Esophagus muscularis mucosa (tissue), 4 donors: Measurements from ENCODE around the gene MGAT4A.

Experiments used
- EP300 ChIP-seq: sonication (generic); formaldehyde crosslinking; IDR thresholded peaks from one replicate; pipeline ENCODE4 v1.6.1; 2017; ENCODE audit warnings: antibody characterized with exemption
- POLR2A ChIP-seq: fragments of 450-650 bp; IDR thresholded peaks from one replicate; pipeline ENCODE4 v1.6.1; 2017; ENCODE audit warnings: antibody characterized with exemption, moderate library complexity, mild to moderate bottlenecking, low read depth
- POLR2AphosphoS5 ChIP-seq, 2 donors: sonication (generic); formaldehyde crosslinking; IDR thresholded peaks; one replicate each; pipeline ENCODE4 v1.6.1; 2017; ENCODE audit warnings: antibody characterized with exemption in 2 of 2
- TF ChIP-seq, protein P1 (sequence below), 3 experiments: fragments of 200-600 bp in 2 of 3; fragments of 450-650 bp in 1 of 3; sonication (generic) in 2 of 3; IDR thresholded peaks; one replicate each; pipeline ENCODE4 v1.5.1; 2017 to 2019; ENCODE audit warnings: antibody characterized with exemption in 3 of 3, mild to moderate bottlenecking in 2 of 3, moderate library complexity in 1 of 3

DNA sequence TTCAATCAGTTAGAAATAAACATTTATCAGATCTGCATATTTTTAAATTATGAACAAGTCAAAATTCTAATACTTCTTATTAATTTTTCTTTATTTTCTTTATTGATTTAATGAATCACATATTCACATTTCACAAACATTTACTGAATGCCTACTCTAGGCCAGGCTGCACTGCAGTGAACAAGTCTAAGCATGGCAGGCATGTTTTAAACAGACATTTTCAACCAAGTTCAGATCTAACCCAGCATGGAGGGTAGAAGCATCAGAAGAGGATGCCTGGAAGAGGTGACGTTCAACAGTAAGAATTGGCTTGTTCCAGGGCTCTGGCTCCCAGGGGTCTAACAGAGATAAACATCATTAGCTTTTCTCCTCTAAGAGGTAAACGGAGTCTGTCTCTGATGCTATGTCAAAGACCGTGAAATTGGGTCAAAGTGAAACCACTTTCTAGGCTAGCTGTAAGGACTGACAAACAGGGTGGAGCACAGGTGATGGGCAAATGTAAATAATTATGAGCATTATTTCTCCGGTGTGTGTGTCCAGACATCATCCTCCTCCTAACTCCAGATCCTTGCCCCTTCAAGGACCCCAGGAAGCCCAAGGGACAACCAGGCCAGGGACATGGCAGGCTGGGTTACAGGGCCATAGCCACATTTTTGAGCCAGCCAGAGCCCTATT is 72.0 kb downstream of the MGAT4A start:
- TF ChIP-seq POLR2AphosphoS5 (IDR thresholded peaks at IDR 0.05) (no peak), POLR2A (no peak), EP300 (no peak)
- TF ChIP-seq, protein P1, sequence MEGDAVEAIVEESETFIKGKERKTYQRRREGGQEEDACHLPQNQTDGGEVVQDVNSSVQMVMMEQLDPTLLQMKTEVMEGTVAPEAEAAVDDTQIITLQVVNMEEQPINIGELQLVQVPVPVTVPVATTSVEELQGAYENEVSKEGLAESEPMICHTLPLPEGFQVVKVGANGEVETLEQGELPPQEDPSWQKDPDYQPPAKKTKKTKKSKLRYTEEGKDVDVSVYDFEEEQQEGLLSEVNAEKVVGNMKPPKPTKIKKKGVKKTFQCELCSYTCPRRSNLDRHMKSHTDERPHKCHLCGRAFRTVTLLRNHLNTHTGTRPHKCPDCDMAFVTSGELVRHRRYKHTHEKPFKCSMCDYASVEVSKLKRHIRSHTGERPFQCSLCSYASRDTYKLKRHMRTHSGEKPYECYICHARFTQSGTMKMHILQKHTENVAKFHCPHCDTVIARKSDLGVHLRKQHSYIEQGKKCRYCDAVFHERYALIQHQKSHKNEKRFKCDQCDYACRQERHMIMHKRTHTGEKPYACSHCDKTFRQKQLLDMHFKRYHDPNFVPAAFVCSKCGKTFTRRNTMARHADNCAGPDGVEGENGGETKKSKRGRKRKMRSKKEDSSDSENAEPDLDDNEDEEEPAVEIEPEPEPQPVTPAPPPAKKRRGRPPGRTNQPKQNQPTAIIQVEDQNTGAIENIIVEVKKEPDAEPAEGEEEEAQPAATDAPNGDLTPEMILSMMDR (IDR thresholded peaks at IDR 0.05): no peak
